DOHH2 (cell line): Measurements from ENCODE around the gene SAMHD1.

Experiments
- H3F3A ChIP-seq: fragments of 200-600 bp; sonication (generic), shearing (Covaris generic); 2 replicates; pipeline ENCODE4 v1.6.0; 2016; ENCODE audit warnings: antibody characterized with exemption, mild to moderate bottlenecking; ENCODE audit not compliant: control insufficient read depth, insufficient read depth
- H3K27ac ChIP-seq: fragments of 200-600 bp; sonication (generic); 2 replicates; pipeline ENCODE4 v1.5.1; 2014; ENCODE audit warnings: low read depth, mild to moderate bottlenecking, low read length, moderate library complexity
- H3K27me3 ChIP-seq: fragments of 200-600 bp; sonication (generic); 2 replicates; pipeline ENCODE4 v1.6.1; 2014; ENCODE audit warnings: mild to moderate bottlenecking, low read length, mixed read lengths; ENCODE audit not compliant: control insufficient read depth
- H3K36me3 ChIP-seq: fragments of 200-600 bp; sonication (generic); 2 replicates; pipeline ENCODE4 v1.6.1; 2014; ENCODE audit warnings: mild to moderate bottlenecking, low read length, moderate library complexity, mixed read lengths; ENCODE audit not compliant: control insufficient read depth
- H3K4me1 ChIP-seq: fragments of 200-600 bp; sonication (generic); 2 replicates; pipeline ENCODE4 v1.6.1; 2014; ENCODE audit warnings: mild to moderate bottlenecking, low read length, mixed read lengths; ENCODE audit not compliant: control insufficient read depth
- H3K4me2 ChIP-seq: fragments of 200-600 bp; sonication (generic); 2 replicates; pipeline ENCODE4 v1.6.0; 2014; ENCODE audit warnings: mild to moderate bottlenecking, low read length, moderate library complexity
- H3K4me3 ChIP-seq: fragments of 200-600 bp; sonication (generic); 2 replicates; pipeline ENCODE4 v1.5.1; 2014; ENCODE audit warnings: mild to moderate bottlenecking, low read length, mixed read lengths
- H3K79me2 ChIP-seq: fragments of 200-600 bp; sonication (generic); 2 replicates; pipeline ENCODE4 v1.6.1; 2014; ENCODE audit warnings: mild to moderate bottlenecking, low read length, mixed read lengths; ENCODE audit not compliant: control insufficient read depth
- H3K9me2 ChIP-seq: fragments of 200-600 bp; sonication (generic); replicated peaks from 2 replicates; pipeline ENCODE4 v1.6.1; 2014; ENCODE audit warnings: mild to moderate bottlenecking, low read length, mixed read lengths; ENCODE audit not compliant: control insufficient read depth
- H3K9me3 ChIP-seq: fragments of 200-600 bp; sonication (generic); 2 replicates; pipeline ENCODE4 v1.6.1; 2014; ENCODE audit warnings: antibody characterized with exemption, low read length, mixed read lengths; ENCODE audit not compliant: control insufficient read depth, insufficient read depth
- H4K20me1 ChIP-seq: fragments of 200-600 bp; sonication (generic); 2 replicates; pipeline ENCODE4 v1.6.0; 2014; ENCODE audit warnings: low read depth, mild to moderate bottlenecking, antibody characterized with exemption, low read length, moderate library complexity; ENCODE audit not compliant: control insufficient read depth, insufficient read depth
- CTCF ChIP-seq: fragments of 200-600 bp; sonication (generic); IDR thresholded peaks from one replicate; pipeline ENCODE4 v1.5.1; 2014; ENCODE audit warnings: antibody characterized with exemption, mild to moderate bottlenecking, low read depth, low read length; ENCODE audit not compliant: poor library complexity, severe bottlenecking
- EZH2phosphoT487 ChIP-seq: fragments of 200-600 bp; sonication (generic); IDR thresholded peaks from 2 replicates; pipeline ENCODE4 v1.6.1; 2017; ENCODE audit warnings: borderline replicate concordance, mild to moderate bottlenecking, antibody characterized with exemption, low read length, moderate library complexity, mixed read lengths

Gene SAMHD1

GRCh38 chr20:36957875-36958667 is 6.6 kb upstream of the SAMHD1 start:
- Histone ChIP-seq H3K36me3 (no peaks in the 10 kb centered on the region), H3K79me2 (no peaks in the 10 kb centered on the region), H4K20me1 (no peaks in the 10 kb centered on the region), H3K27me3 (no peaks in the 10 kb centered on the region), H3K27ac (no peak overlapping the region), H3K4me2 (no peak overlapping the region), H3K4me1 (peaks cover 7% of the 10 kb centered on the region), H3F3A (no peaks in the 10 kb centered on the region), H3K9me2 (no peaks in the 10 kb centered on the region), H3K4me3 (no peak overlapping the region), H3K9me3 (peaks cover 2% of the 10 kb centered on the region; the same call in 1 of the 2 replicates)
- no peak for TF ChIP-seq CTCF
- no peak for TF ChIP-seq EZH2phosphoT487

GRCh38 chr20:36956674-36957073 is 5.2 kb upstream of the SAMHD1 start:
- no peaks in the 10 kb centered on the region for H4K20me1 ChIP-seq
- H3K9me2 ChIP-seq = no peaks in the 10 kb centered on the region

DNA sequence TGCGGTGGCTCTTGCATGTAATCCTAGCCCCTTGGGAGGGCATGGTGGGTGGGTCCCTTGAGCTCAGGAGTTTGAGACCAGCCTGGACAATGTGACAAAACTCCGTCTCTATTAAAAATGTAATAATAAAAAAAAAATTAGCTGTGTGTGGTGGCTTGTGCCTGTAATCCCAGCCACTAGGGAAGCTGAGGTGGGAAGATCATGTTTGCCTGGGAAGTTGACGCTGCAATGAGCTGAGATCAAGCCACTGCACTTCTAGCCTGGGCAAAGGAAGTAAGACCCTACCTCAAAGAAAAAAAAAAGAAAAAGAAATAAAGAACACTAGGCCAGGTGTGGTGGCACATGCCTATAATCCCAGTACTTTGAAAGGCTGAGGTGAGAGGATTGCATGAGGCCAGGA is 4.5 kb upstream of the SAMHD1 start:
- no peak for TF ChIP-seq CTCF
- TF ChIP-seq EZH2phosphoT487 = no peak
- Histone ChIP-seq H3K27ac (no peak overlapping the region), H3K4me2 (no peak overlapping the region)

More at GRCh38 chr20:36956674-36957073, 5.2 kb upstream of the SAMHD1 start:
- Histone ChIP-seq H3K4me3 (no peak overlapping the region), H3F3A (no peaks in the 10 kb centered on the region), H3K4me1 (peaks cover 14% of the 10 kb centered on the region), H3K36me3 (no peaks in the 10 kb centered on the region), H3K79me2 (no peaks in the 10 kb centered on the region), H3K27ac (no peak overlapping the region), H3K4me2 (no peak overlapping the region), H3K27me3 (no peaks in the 10 kb centered on the region), H3K9me3 (no peaks in the 10 kb centered on the region)
- TF ChIP-seq CTCF = no peak
- TF ChIP-seq EZH2phosphoT487 = no peak

More for the DNA sequence above, 4.5 kb upstream of the SAMHD1 start:
- Histone ChIP-seq H3K4me1 (peaks cover 14% of the 10 kb centered on the region), H3K9me3 (no peaks in the 10 kb centered on the region), H4K20me1 (no peaks in the 10 kb centered on the region), H3F3A (no peaks in the 10 kb centered on the region), H3K79me2 (peaks cover 5% of the 10 kb centered on the region), H3K9me2 (no peaks in the 10 kb centered on the region), H3K27me3 (no peaks in the 10 kb centered on the region), H3K36me3 (peaks cover 4% of the 10 kb centered on the region; the same call in 1 of the 2 replicates), H3K4me3 (no peak overlapping the region)
